H1 (cell line): ENCODE results near the gene SLAMF1. TPM values are rescaled to one million over a fixed set of nuclear protein-coding genes. Genes with fewer than 3 reads are reported as not detected.
"Not testable (repeated sequence)": the region's sequence is repeated elsewhere in the genome, so short reads cannot be mapped to it uniquely, and the experiment has no call there.

Experiments
- CTCF ChIA-PET: fragments of 300-600 bp; sonication (Branson Sonifier 250); formaldehyde crosslinking; loops from one replicate; lab custom pipeline; 2021; ENCODE audit not compliant: partially characterized antibody; lab: Charles Lee
- POLR2A ChIA-PET: fragments of 300-600 bp; sonication (Branson Sonifier 250); formaldehyde crosslinking; loops from one replicate; lab custom pipeline; 2021; ENCODE audit warnings: inconsistent platforms; ENCODE audit not compliant: partially characterized antibody; lab: Charles Lee
- DNase-seq, 2 experiments: peaks; one replicate each; pipeline versions ENCODE4 v3.0.0 to v3.0.0-alpha.2; 2010 to 2022; ENCODE audit warnings: low spot score in 2 of 2, low read depth in 1 of 2, mixed read lengths in 1 of 2
- FAIRE-seq: peaks from 2 replicates; lab custom pipeline; 2011; peaks lifted over from hg19 to GRCh38; lab: Jason Lieb, UNC
- H2AFZ ChIP-seq: 2 replicates; pipeline ENCODE4 v1.8.1; 2012; ENCODE audit warnings: low read length, inconsistent platforms
- H2AK5ac ChIP-seq: 2 replicates; pipeline ENCODE4 v1.6.1; 2013; ENCODE audit warnings: low read depth, low read length
- H2BK120ac ChIP-seq: replicated peaks from 2 replicates; pipeline ENCODE3; 2013; ENCODE audit warnings: low read depth, low read length, inconsistent platforms
- H2BK12ac ChIP-seq: 2 replicates; pipeline ENCODE4 v1.6.1; 2013; ENCODE audit warnings: low read depth, low read length
- H2BK15ac ChIP-seq: 2 replicates; pipeline ENCODE4 v1.6.1; 2013; ENCODE audit warnings: low read length
- H2BK20ac ChIP-seq: 2 replicates; pipeline ENCODE4 v1.6.1; 2013; ENCODE audit warnings: low read length
- H2BK5ac ChIP-seq: 2 replicates; pipeline ENCODE4 v1.6.1; 2013; ENCODE audit warnings: low read depth, low read length
- H3K14ac ChIP-seq: 2 replicates; pipeline ENCODE4 v1.6.1; 2013; ENCODE audit warnings: inconsistent platforms; ENCODE audit not compliant: insufficient read length
- H3K18ac ChIP-seq: 2 replicates; pipeline ENCODE4 v1.6.1; 2013; ENCODE audit warnings: low read length; ENCODE audit errors: extremely low read depth
- H3K23ac ChIP-seq: 2 replicates; pipeline ENCODE4 v1.6.1; 2013; ENCODE audit warnings: inconsistent platforms; ENCODE audit not compliant: insufficient read length
- H3K23me2 ChIP-seq: 2 replicates; pipeline ENCODE4 v1.6.1; 2013; ENCODE audit warnings: low read depth, low read length
- H3K27ac ChIP-seq: 2 replicates; pipeline ENCODE4 v1.6.1; 2011; ENCODE audit warnings: low read depth, low read length, inconsistent platforms
- H3K27me3 ChIP-seq, 4 experiments: replicated peaks in 1 of 4; 1 replicate in 1 of 4; 2 replicates in 3 of 4; pipeline versions ENCODE4 v1.6.1 to v1.8.1; 2011 to 2013; ENCODE audit warnings: low read length in 3 of 4, mild to moderate bottlenecking in 3 of 4, inconsistent platforms in 2 of 4, mixed read lengths in 2 of 4, moderate library complexity in 1 of 4; ENCODE audit not compliant: control insufficient read depth in 3 of 4, insufficient read depth in 3 of 4; ENCODE audit errors: extremely low read depth in 1 of 4
- H3K36me3 ChIP-seq, 4 experiments: 2 replicates each; pipeline versions ENCODE4 v1.6.1 to v1.8.1; 2011 to 2013; ENCODE audit warnings: mild to moderate bottlenecking in 4 of 4, low read length in 3 of 4, moderate library complexity in 2 of 4, control low read depth in 1 of 4, inconsistent platforms in 1 of 4; ENCODE audit not compliant: insufficient read depth in 4 of 4, control insufficient read depth in 2 of 4
- H3K4ac ChIP-seq: replicated peaks from 2 replicates; pipeline ENCODE3; 2013; ENCODE audit warnings: low read length, low read depth, mixed read lengths, inconsistent platforms; ENCODE audit not compliant: insufficient read length
- H3K4me1 ChIP-seq, 4 experiments: replicated peaks in 1 of 4; 1 replicate in 1 of 4; 2 replicates in 3 of 4; pipeline versions ENCODE4 v1.6.1 to v1.8.1; 2011 to 2013; ENCODE audit warnings: low read length in 3 of 4, inconsistent platforms in 2 of 4, mixed read lengths in 1 of 4; ENCODE audit not compliant: insufficient read depth in 4 of 4, control insufficient read depth in 3 of 4
- H3K4me2 ChIP-seq, 2 experiments: 2 replicates each; pipeline versions ENCODE4 v1.6.1 to v1.8.1; 2011 to 2013; ENCODE audit warnings: low read depth in 2 of 2, low read length in 2 of 2, control low read depth in 1 of 2, inconsistent platforms in 1 of 2, mild to moderate bottlenecking in 1 of 2; ENCODE audit not compliant: insufficient read depth in 1 of 2
- H3K4me3 ChIP-seq, 4 experiments: fragments of 200-600, 300-600 bp in 1 of 4; sonication (generic), shearing (Covaris generic), sonication (Bioruptor Twin) in 1 of 4; 2 replicates each; pipeline versions ENCODE4 v1.5.1 to v1.8.1; 2011 to 2016; ENCODE audit warnings: low read length in 4 of 4, low read depth in 3 of 4, control low read depth in 2 of 4, inconsistent platforms in 2 of 4, mild to moderate bottlenecking in 2 of 4, mixed read lengths in 1 of 4, moderate library complexity in 1 of 4; ENCODE audit not compliant: insufficient read depth in 2 of 4; ENCODE audit errors: extremely low read depth in 1 of 4
- H3K56ac ChIP-seq: replicated peaks from 2 replicates; pipeline ENCODE3; 2013; ENCODE audit warnings: low read depth, mild to moderate bottlenecking, mixed read lengths, low read length, inconsistent platforms; ENCODE audit not compliant: insufficient read length
- H3K79me1 ChIP-seq: 2 replicates; pipeline ENCODE4 v1.6.1; 2013; ENCODE audit warnings: low read depth, low read length, control low read depth
- H3K79me2 ChIP-seq, 2 experiments: 2 replicates each; pipeline versions ENCODE4 v1.6.1 to v1.8.1; 2012 to 2013; ENCODE audit warnings: low read length in 2 of 2, mild to moderate bottlenecking in 2 of 2, inconsistent platforms in 1 of 2; ENCODE audit not compliant: insufficient read depth in 2 of 2, control insufficient read depth in 1 of 2
- H3K9ac ChIP-seq, 4 experiments: replicated peaks in 1 of 4; 1 replicate in 1 of 4; 2 replicates in 3 of 4; pipeline versions ENCODE4 v1.6.1 to v1.8.1; 2011 to 2013; ENCODE audit warnings: low read depth in 3 of 4, low read length in 3 of 4, control low read depth in 2 of 4, mild to moderate bottlenecking in 2 of 4, moderate library complexity in 2 of 4, inconsistent platforms in 1 of 4; ENCODE audit errors: extremely low read depth in 1 of 4
- H3K9me3 ChIP-seq, 2 experiments: 2 replicates each; pipeline versions ENCODE4 v1.6.1 to v1.8.1; 2012 to 2013; ENCODE audit warnings: mild to moderate bottlenecking in 2 of 2, moderate library complexity in 2 of 2, control low read depth in 1 of 2, inconsistent platforms in 1 of 2, low read depth in 1 of 2, low read length in 1 of 2, mixed read lengths in 1 of 2; ENCODE audit not compliant: insufficient read depth in 2 of 2
- H4K20me1 ChIP-seq, 2 experiments: replicated peaks in 1 of 2; 2 replicates each; pipeline versions ENCODE3 to v1.8.1; 2011 to 2013; ENCODE audit warnings: inconsistent platforms in 2 of 2, low read length in 2 of 2, mild to moderate bottlenecking in 1 of 2; ENCODE audit not compliant: insufficient read depth in 2 of 2, control insufficient read depth in 1 of 2
- H4K5ac ChIP-seq: 2 replicates; pipeline ENCODE4 v1.6.1; 2013; ENCODE audit warnings: low read length, low read depth, mixed read lengths, inconsistent platforms; ENCODE audit not compliant: insufficient read length
- H4K8ac ChIP-seq: 2 replicates; pipeline ENCODE4 v1.8.0; 2013; ENCODE audit warnings: mild to moderate bottlenecking, moderate library complexity, low read length, inconsistent platforms; ENCODE audit not compliant: insufficient read depth; ENCODE audit errors: extremely low read depth
- H4K91ac ChIP-seq: replicated peaks from 2 replicates; pipeline ENCODE3; 2013; ENCODE audit warnings: low read length, mixed read lengths, inconsistent platforms; ENCODE audit not compliant: insufficient read length
- WGBS, 2 experiments: shearing (Covaris generic) in 1 of 2; methylation state at CpG; one replicate each; pipeline versions ENCODE4 v1.1.6 to v1.1.7; 2013 to 2015; ENCODE audit warnings: low lambda C conversion rate in 2 of 2, mixed read lengths in 2 of 2, inconsistent platforms in 1 of 2, low coverage in 1 of 2, missing lambda C conversion rate in 1 of 2; ENCODE audit not compliant: insufficient replicate concordance in 2 of 2, insufficient coverage in 1 of 2, insufficient read length in 1 of 2; ENCODE audit errors: extremely low coverage in 1 of 2, missing lambda C conversion rate in 1 of 2; 5-methylcytosine and 5-hydroxymethylcytosine counted together
- polyA plus RNA-seq, 7 experiments: library from polyadenylated mRNA; depleted of rRNA in 3 of 7; stranded (reverse) in 5 of 7; unstranded in 2 of 7; fragments of >200 nt in 5 of 7; fragments of 200-250 nt in 2 of 7; gene quantifications; 1 replicate in 5 of 7; 2 replicates in 1 of 7; 4 replicates in 1 of 7; pipeline versions ENCODE4 v1.2.1 to v1.2.3, GENCODE V29; 2011 to 2013; ENCODE audit warnings: missing spikeins in 2 of 7, mixed read lengths in 2 of 7
- total RNA-seq: library from RNA; stranded (reverse); fragmentation: NEBNext Ultra II Directional; extraction: Animal tissue kit (Norgen Biotek cat#: 25700); gene quantifications from 2 replicates; pipeline ENCODE4 v1.2.1, GENCODE V29; 2021

The SLAMF1 gene
- total and polyA plus RNA-seq, 2 of the 8 experiments (the other 6 are each of a cell fraction or from before 2014, with no cell fraction given), result not detected

DNA sequence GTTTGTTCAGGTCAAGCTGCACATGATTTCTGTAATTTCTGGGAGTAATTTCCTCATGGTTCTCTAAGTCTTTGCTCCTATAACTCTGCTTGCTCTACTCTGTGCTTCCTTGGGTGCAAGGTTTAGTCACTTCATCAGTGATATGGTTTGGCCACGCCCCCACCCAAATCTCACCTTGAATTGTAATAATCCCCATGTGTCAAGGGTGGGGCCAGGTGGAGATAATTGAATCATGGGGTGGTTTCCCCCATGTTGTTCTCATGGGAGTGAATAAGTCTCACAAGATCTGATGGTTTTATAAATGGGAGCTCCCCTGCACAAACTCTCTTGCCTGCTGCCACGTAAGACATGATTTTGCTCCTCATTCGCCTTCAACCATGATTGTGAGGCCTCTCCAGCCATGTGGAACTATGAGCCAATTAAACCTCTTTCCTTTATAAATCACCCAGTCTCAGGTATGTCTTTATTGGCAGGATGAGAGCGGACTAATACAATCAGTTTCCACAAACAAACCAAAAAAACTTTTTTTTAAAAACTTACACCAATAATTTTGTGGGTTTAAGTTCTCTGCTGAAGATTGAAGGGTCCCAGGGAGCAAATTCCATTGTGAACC is 19.1 kb downstream of the SLAMF1 start:
- H2BK5ac ChIP-seq, H3K23ac ChIP-seq, FAIRE-seq, H3K27me3 ChIP-seq, H4K8ac ChIP-seq, H3K9ac ChIP-seq, H3K9me3 ChIP-seq, H3K79me1 ChIP-seq, H2BK15ac ChIP-seq, H3K4me1 ChIP-seq, H3K18ac ChIP-seq, H3K4me2 ChIP-seq, H3K14ac ChIP-seq, H3K27ac ChIP-seq, H4K91ac ChIP-seq, H2BK12ac ChIP-seq, H2BK20ac ChIP-seq, H3K36me3 ChIP-seq, POLR2A ChIA-PET, H4K20me1 ChIP-seq, H3K4me3 ChIP-seq, H4K5ac ChIP-seq, H3K4ac ChIP-seq, H2AFZ ChIP-seq, H3K79me2 ChIP-seq, DNase-seq, H2BK120ac ChIP-seq, H3K56ac ChIP-seq, H2AK5ac ChIP-seq, H3K23me2 ChIP-seq: not testable (repeated sequence)
- CTCF ChIA-PET, result interaction anchor here (1.4 to 3.1 kb wide), 6 partner anchors 8 to 53 kb away, joined by 4 to 9 read pairs (median 4); no protein-coding TSS in a partner anchor
- WGBS, 2 experiments, result 90% methylated on average over 4 of the region's 4 CpGs; no CpG with 5 or more reads in 1 of the 2 experiments
